B cell (primary cell): ENCODE measurements around the gene CDC42EP4. TPM values are rescaled to one million over a fixed set of nuclear protein-coding genes. Genes with fewer than 3 reads are reported as not detected.

ENCODE experiments used
- ATAC-seq: fragments of 200-7000 bp; cut with Tn5 transposase; one replicate; pipeline ENCODE4 v1.10.0; 2021; ENCODE audit warnings: low read depth, mild to moderate bottlenecking, moderate number of reproducible peaks, moderate library complexity
- CTCF ChIA-PET: fragments of 350-600 bp; sonication (Branson Sonifier 250); formaldehyde crosslinking; loops from one replicate; lab custom pipeline; 2021; ENCODE audit warnings: antibody characterized with exemption, inconsistent platforms; lab: Charles Lee
- POLR2A ChIA-PET: fragments of 350-600 bp; sonication (Branson Sonifier 250); formaldehyde crosslinking; loops from one replicate; lab custom pipeline; 2021; ENCODE audit warnings: antibody characterized with exemption; lab: Charles Lee
- DNase-seq: peaks from one replicate; pipeline ENCODE4 v3.0.0; 2013
- H2AFZ ChIP-seq: 2 replicates; pipeline ENCODE4 v1.6.1; 2012; ENCODE audit warnings: mild to moderate bottlenecking, low read depth, low read length; ENCODE audit not compliant: insufficient read depth, poor library complexity, severe bottlenecking
- H3K27ac ChIP-seq, 2 donors: 1 replicate in 1 of 2; 2 replicates in 1 of 2; pipeline ENCODE4 v1.5.1; 2012 to 2013; ENCODE audit warnings: low read length in 2 of 2, mild to moderate bottlenecking in 2 of 2, moderate library complexity in 1 of 2
- H3K27me3 ChIP-seq, 4 experiments: fragments of 200-600 bp in 1 of 4; sonication (generic) in 1 of 4; replicated peaks in 1 of 4; 1 replicate in 2 of 4; 2 replicates in 2 of 4; pipeline versions ENCODE4 v1.6.1 to v1.7.0; 2013 to 2016; ENCODE audit warnings: low read length in 3 of 4, mild to moderate bottlenecking in 2 of 4, mixed read lengths in 1 of 4, moderate library complexity in 1 of 4; ENCODE audit not compliant: insufficient read depth in 4 of 4, control insufficient read depth in 3 of 4; ENCODE audit errors: control extremely low read depth in 1 of 4
- H3K36me3 ChIP-seq, 2 experiments: replicated peaks in 1 of 2; 1 replicate in 1 of 2; 2 replicates in 1 of 2; pipeline versions ENCODE4 v1.6.1 to v1.7.1; 2013; ENCODE audit warnings: low read length in 1 of 2; ENCODE audit not compliant: insufficient read depth in 2 of 2, control insufficient read depth in 1 of 2; ENCODE audit errors: control extremely low read depth in 1 of 2, extremely low read depth in 1 of 2
- H3K4me1 ChIP-seq, 2 donors: fragments of 200-600 bp in 1 of 2; sonication (generic) in 1 of 2; 1 replicate in 1 of 2; 2 replicates in 1 of 2; pipeline versions ENCODE4 v1.5.1 to v1.6.1; 2013 to 2017; ENCODE audit warnings: low read length in 2 of 2; ENCODE audit not compliant: control insufficient read depth in 2 of 2, insufficient read depth in 2 of 2
- H3K4me2 ChIP-seq: replicated peaks from 2 replicates; pipeline ENCODE3; 2012; ENCODE audit warnings: mild to moderate bottlenecking, low read depth, low read length; ENCODE audit not compliant: poor library complexity, severe bottlenecking
- H3K4me3 ChIP-seq, 5 experiments: fragments of 200-600 bp in 1 of 5; sonication (generic) in 1 of 5; 1 replicate in 3 of 5; 2 replicates in 2 of 5; pipeline versions ENCODE4 v1.5.1 to v1.7.0; 2011 to 2016; ENCODE audit warnings: low read length in 4 of 5, mild to moderate bottlenecking in 4 of 5, low read depth in 2 of 5, control low read depth in 1 of 5, moderate library complexity in 1 of 5; ENCODE audit not compliant: insufficient read depth in 1 of 5; ENCODE audit errors: control extremely low read depth in 1 of 5, extremely low read depth in 1 of 5
- H3K79me2 ChIP-seq: fragments of 200-600 bp; sonication (generic); one replicate; pipeline ENCODE4 v1.6.0; 2016; ENCODE audit warnings: low read length; ENCODE audit not compliant: control insufficient read depth, insufficient read depth
- H3K9ac ChIP-seq: fragments of 200-600 bp; sonication (generic); 2 replicates; pipeline ENCODE4 v1.6.1; 2017; ENCODE audit warnings: mild to moderate bottlenecking, low read length, moderate library complexity
- H3K9me3 ChIP-seq, 3 donors: one replicate each; pipeline versions ENCODE4 v1.6.1 to v1.7.1; 2013; ENCODE audit warnings: low read length in 2 of 3; ENCODE audit not compliant: control insufficient read depth in 2 of 3, insufficient read depth in 1 of 3; ENCODE audit errors: control extremely low read depth in 1 of 3
- H4K20me1 ChIP-seq: 2 replicates; pipeline ENCODE4 v1.6.0; 2012; ENCODE audit warnings: mild to moderate bottlenecking, low read length; ENCODE audit not compliant: insufficient read depth, control insufficient read depth, poor library complexity, severe bottlenecking
- H3K27ac Mint-ChIP-seq: one replicate; pipeline ENCODE4 v1.8.0; 2021; ENCODE audit warnings: mixed read lengths
- H3K27me3 Mint-ChIP-seq: one replicate; pipeline ENCODE4 v1.8.0; 2021; ENCODE audit warnings: mixed read lengths
- H3K4me1 Mint-ChIP-seq: one replicate; pipeline ENCODE4 v1.8.0; 2021; ENCODE audit warnings: mixed read lengths
- H3K4me3 Mint-ChIP-seq: one replicate; pipeline ENCODE4 v1.8.0; 2021; ENCODE audit warnings: mixed read lengths
- H3K9me3 Mint-ChIP-seq: one replicate; pipeline ENCODE4 v1.8.0; 2022; ENCODE audit warnings: mixed read lengths; ENCODE audit not compliant: insufficient read depth
- EZH2 ChIP-seq: IDR thresholded peaks from 2 replicates; pipeline ENCODE4 v1.6.1; 2012; ENCODE audit warnings: borderline replicate concordance, low read depth, mild to moderate bottlenecking, moderate library complexity, low read length; ENCODE audit not compliant: insufficient read depth, poor library complexity, severe bottlenecking
- WGBS: methylation state at CpG from one replicate; pipeline ENCODE4 v1.1.5; 2013; ENCODE audit warnings: missing lambda C conversion rate; ENCODE audit not compliant: insufficient coverage; 5-methylcytosine and 5-hydroxymethylcytosine counted together
- intact Hi-C: fragments of 100-400 bp; cut with micrococcal nuclease; formaldehyde crosslinking; loops from one replicate; pipeline ENCODE4 v1.10.0; 2022
- polyA plus RNA-seq: library from polyadenylated mRNA; depleted of rRNA; stranded (reverse); fragments of >200 nt; gene quantifications from 2 replicates; pipeline ENCODE4 v1.2.3, GENCODE V29; 2012
- total RNA-seq, 2 donors: library from RNA; stranded (reverse); fragments of 120-200 nt in 1 of 2; gene quantifications; 1 replicate in 1 of 2; 2 replicates in 1 of 2; pipeline versions ENCODE4 v1.2.3 to v1.2.4, GENCODE V29; 2013 to 2022
- TF ChIP-seq, protein P1 (sequence below): fragments of 200-600 bp; IDR thresholded peaks from one replicate; pipeline ENCODE4 v1.8.0; 2022; ENCODE audit warnings: antibody characterized with exemption, mild to moderate bottlenecking

CDC42EP4 gene
- total and polyA plus RNA-seq, 2 donors (not counting 1 experiment from before 2014, with no cell fraction given) = 0.79 to 2.0 TPM

DNA sequence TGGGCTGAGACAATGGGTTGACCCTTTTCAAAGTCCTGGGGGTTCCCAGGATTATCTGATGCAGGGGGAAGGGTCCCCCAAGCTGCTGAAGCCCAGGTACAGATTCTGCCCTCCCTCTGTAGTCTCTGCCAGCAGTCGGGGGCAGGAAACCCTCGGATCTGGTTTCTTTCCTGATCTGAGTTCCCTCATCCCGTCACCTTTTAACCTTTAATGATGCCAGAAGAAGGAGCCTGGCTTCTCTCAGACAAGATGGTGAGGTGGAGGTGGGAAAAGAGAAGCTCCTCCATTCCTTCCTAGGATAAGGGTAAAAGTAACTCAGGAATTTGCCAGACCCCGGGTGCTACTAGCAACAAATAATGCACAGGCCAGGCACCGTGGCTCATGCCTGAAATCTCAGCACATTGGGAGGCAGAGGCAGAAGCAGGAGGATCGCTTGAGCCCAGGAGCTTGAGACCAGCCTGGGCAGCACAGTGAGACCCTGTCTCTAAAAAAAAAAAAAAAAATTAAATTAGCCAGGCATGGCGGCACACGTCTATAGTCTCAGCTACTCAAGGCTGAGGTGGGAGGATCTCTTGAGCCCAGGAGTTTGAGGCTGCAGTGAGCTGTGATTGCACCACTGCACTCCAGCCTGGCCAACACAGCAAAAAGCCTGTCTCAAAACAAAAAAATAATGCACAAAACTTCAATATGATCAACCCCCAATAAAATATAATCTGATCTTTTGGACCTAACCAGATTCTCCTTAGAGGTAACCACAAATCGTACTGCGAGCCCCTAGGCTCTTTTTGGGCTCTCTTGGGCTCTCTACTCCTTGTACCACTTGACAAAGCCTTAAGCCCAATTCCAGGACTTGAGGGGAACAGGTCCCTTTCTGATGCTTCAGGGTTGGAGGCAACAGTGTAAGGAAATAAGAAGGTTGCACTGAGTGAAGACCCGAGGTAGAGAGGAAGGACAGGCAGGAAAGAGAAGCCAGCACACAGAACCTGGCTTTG, 5.7 kb downstream of the CDC42EP4 start:
- Histone ChIP-seq H3K4me1 (peaks cover 13 to 14% of the 10 kb centered on the region in 2 donors), H3K27ac (no peak overlapping the region), H3K4me3 (no peak overlapping the region), H3K9ac (no peak overlapping the region), H3K79me2 (no peaks in the 10 kb centered on the region), H3K9me3 (no peaks in the 10 kb centered on the region), H4K20me1 (no peaks in the 10 kb centered on the region), H3K27me3 (peaks cover 0 to 27% (median 5%) of the 10 kb centered on the region in 4 experiments), H2AFZ (no peak overlapping the region), H3K4me2 (no peak overlapping the region), H3K36me3 (no peaks in the 10 kb centered on the region)
- Mint-ChIP-seq H3K27ac (no peak overlapping the region), H3K9me3 (no peaks in the 10 kb centered on the region), H3K27me3 (peaks cover 7% of the 10 kb centered on the region), H3K4me1 (peaks cover 12% of the 10 kb centered on the region), H3K4me3 (no peak overlapping the region)
- DNase-seq (no peak), ATAC-seq (no peak)
- TF ChIP-seq, protein P1, sequence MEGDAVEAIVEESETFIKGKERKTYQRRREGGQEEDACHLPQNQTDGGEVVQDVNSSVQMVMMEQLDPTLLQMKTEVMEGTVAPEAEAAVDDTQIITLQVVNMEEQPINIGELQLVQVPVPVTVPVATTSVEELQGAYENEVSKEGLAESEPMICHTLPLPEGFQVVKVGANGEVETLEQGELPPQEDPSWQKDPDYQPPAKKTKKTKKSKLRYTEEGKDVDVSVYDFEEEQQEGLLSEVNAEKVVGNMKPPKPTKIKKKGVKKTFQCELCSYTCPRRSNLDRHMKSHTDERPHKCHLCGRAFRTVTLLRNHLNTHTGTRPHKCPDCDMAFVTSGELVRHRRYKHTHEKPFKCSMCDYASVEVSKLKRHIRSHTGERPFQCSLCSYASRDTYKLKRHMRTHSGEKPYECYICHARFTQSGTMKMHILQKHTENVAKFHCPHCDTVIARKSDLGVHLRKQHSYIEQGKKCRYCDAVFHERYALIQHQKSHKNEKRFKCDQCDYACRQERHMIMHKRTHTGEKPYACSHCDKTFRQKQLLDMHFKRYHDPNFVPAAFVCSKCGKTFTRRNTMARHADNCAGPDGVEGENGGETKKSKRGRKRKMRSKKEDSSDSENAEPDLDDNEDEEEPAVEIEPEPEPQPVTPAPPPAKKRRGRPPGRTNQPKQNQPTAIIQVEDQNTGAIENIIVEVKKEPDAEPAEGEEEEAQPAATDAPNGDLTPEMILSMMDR = no peak
- TF ChIP-seq EZH2 = no peak
- POLR2A ChIA-PET = no interaction called here
- WGBS = 93% methylated on average over 8 of the region's 11 CpGs
- CTCF ChIA-PET = no interaction called here
- intact Hi-C loops = no loop called here
